ENCODE data around the gene MTMR12.

- TF ChIP-seq EZH2 (IDR thresholded peaks at IDR 0.05; ENCODE audit: insufficient read depth, poor library complexity, severe bottlenecking), result no peak
- no peak for TF ChIP-seq EZH2phosphoT487 (IDR thresholded peaks at IDR 0.05; ENCODE audit: insufficient read depth, low read depth)
Measured at GRCh38 chr5:32323741-32324140, 11.0 kb upstream of the MTMR12 start.

Measured in GM23248 (cell line).